ENCODE data around the gene FRMD4B. TPM values are rescaled to one million over a fixed set of nuclear protein-coding genes. Genes with fewer than 3 reads are reported as not detected.
"Not testable (repeated sequence)": the region's sequence is repeated elsewhere in the genome, so short reads cannot be mapped to it uniquely, and the experiment has no call there.

Gene FRMD4B
- total RNA-seq, 2 experiments from 2014 or later: not detected

- H3K36me3 ChIP-seq (ENCODE audit: insufficient read depth, low read length): no peaks in the 10 kb centered on the region
- H3K4me1 ChIP-seq (ENCODE audit: insufficient read depth, low read length, poor library complexity, severe bottlenecking): no peaks in the 10 kb centered on the region
- no peaks in the 10 kb centered on the region for H3K79me2 ChIP-seq (ENCODE audit: insufficient read depth, low read depth, low read length)
- no TSS peak for BruUV-seq (replicated peaks)
- no peak overlapping the region for H3K4me3 ChIP-seq (ENCODE audit: low read depth, low read length, poor library complexity, severe bottlenecking)
- no peak for DNase-seq (ENCODE audit: low spot score)
- intact Hi-C loops (cut with micrococcal nuclease; ENCODE audit: unreplicated experiment): no loop called here
- CTCF ChIA-PET (ENCODE audit: unreplicated experiment): no interaction called here
- POLR2A ChIA-PET: interaction anchor here (0.5 kb wide), 1 partner anchor 343 kb away, joined by 4 read pairs; no protein-coding TSS in a partner anchor
- no peak overlapping the region for H2AFZ ChIP-seq (ENCODE audit: low read length)
- H3K9me2 ChIP-seq (ENCODE audit: insufficient read depth, low read length): no peaks in the 10 kb centered on the region
- H4K20me1 ChIP-seq (ENCODE audit: insufficient read depth, low read length): no peaks in the 10 kb centered on the region
- TF ChIP-seq EZH2phosphoT487 (IDR thresholded peaks at IDR 0.05; ENCODE audit: borderline replicate concordance, low read depth, low read length) (no peak), CTCF (conservative IDR thresholded peaks at IDR 0.05; ENCODE audit: low read length) (no peak)
- H3K4me2 ChIP-seq (ENCODE audit: low read length): no peak overlapping the region
- H3K9me3 ChIP-seq (ENCODE audit: low read length): no peaks in the 10 kb centered on the region
- no peak overlapping the region for H3K27ac ChIP-seq (ENCODE audit: low read depth, low read length, poor library complexity, severe bottlenecking)
Observed at GRCh38 chr3:69276884-69277283, 109.0 kb downstream of the FRMD4B start.

GRCh38 chr3:69276191-69276590, 109.7 kb downstream of the FRMD4B start:
- H3K36me3 ChIP-seq (ENCODE audit: insufficient read depth, low read length); H3K4me2 ChIP-seq (ENCODE audit: low read length); H2AFZ ChIP-seq (ENCODE audit: low read length); H3K9me3 ChIP-seq (ENCODE audit: low read length); H4K20me1 ChIP-seq (ENCODE audit: insufficient read depth, low read length); H3K9me2 ChIP-seq (ENCODE audit: insufficient read depth, low read length); H3K79me2 ChIP-seq (ENCODE audit: insufficient read depth, low read depth, low read length); DNase-seq (ENCODE audit: low spot score); H3K4me1 ChIP-seq (ENCODE audit: insufficient read depth, low read length, poor library complexity, severe bottlenecking); CTCF ChIA-PET (ENCODE audit: unreplicated experiment); H3K4me3 ChIP-seq (ENCODE audit: low read depth, low read length, poor library complexity, severe bottlenecking); H3K27ac ChIP-seq (ENCODE audit: low read depth, low read length, poor library complexity, severe bottlenecking); BruUV-seq (replicated peaks); intact Hi-C loops (cut with micrococcal nuclease; ENCODE audit: unreplicated experiment): not testable (repeated sequence)
- POLR2A ChIA-PET: interaction anchor here (0.6 kb wide), 1 partner anchor 368 kb away, joined by 3 read pairs; no protein-coding TSS in a partner anchor

GRCh38 chr3:69273896-69274295, 112.0 kb downstream of the FRMD4B start:
- CTCF ChIA-PET (ENCODE audit: unreplicated experiment): no interaction called here
- no peak overlapping the region for H3K4me2 ChIP-seq (ENCODE audit: low read length)
- no peaks in the 10 kb centered on the region for H4K20me1 ChIP-seq (ENCODE audit: insufficient read depth, low read length)
- intact Hi-C loops (cut with micrococcal nuclease; ENCODE audit: unreplicated experiment): no loop called here
- POLR2A ChIA-PET: no interaction called here
- BruUV-seq (replicated peaks): no TSS peak
- H3K79me2 ChIP-seq (ENCODE audit: insufficient read depth, low read depth, low read length): no peaks in the 10 kb centered on the region
- H3K9me3 ChIP-seq (ENCODE audit: low read length): no peaks in the 10 kb centered on the region
- no peak for TF ChIP-seq CTCF (conservative IDR thresholded peaks at IDR 0.05; ENCODE audit: low read length)
- no peak for TF ChIP-seq EZH2phosphoT487 (IDR thresholded peaks at IDR 0.05; ENCODE audit: borderline replicate concordance, low read depth, low read length)
- H2AFZ ChIP-seq (ENCODE audit: low read length): no peak overlapping the region
- H3K4me3 ChIP-seq (ENCODE audit: low read depth, low read length, poor library complexity, severe bottlenecking): no peak overlapping the region
- no peaks in the 10 kb centered on the region for H3K9me2 ChIP-seq (ENCODE audit: insufficient read depth, low read length)
- H3K27ac ChIP-seq (ENCODE audit: low read depth, low read length, poor library complexity, severe bottlenecking): no peak overlapping the region
- H3K4me1 ChIP-seq (ENCODE audit: insufficient read depth, low read length, poor library complexity, severe bottlenecking): no peaks in the 10 kb centered on the region
- no peaks in the 10 kb centered on the region for H3K36me3 ChIP-seq (ENCODE audit: insufficient read depth, low read length)
- DNase-seq (ENCODE audit: low spot score): no peak

All from OCI-LY7 (cell line).